COLO829 (cell line): ENCODE data around the gene INKA1.
"Not testable (repeated sequence)": the region's sequence is repeated elsewhere in the genome, so short reads cannot be mapped to it uniquely, and the experiment has no call there.

Source experiments
- DNase-seq: peaks from one replicate; pipeline ENCODE4 v3.0.0; 2012; ENCODE audit warnings: low spot score

The INKA1 gene

DNA sequence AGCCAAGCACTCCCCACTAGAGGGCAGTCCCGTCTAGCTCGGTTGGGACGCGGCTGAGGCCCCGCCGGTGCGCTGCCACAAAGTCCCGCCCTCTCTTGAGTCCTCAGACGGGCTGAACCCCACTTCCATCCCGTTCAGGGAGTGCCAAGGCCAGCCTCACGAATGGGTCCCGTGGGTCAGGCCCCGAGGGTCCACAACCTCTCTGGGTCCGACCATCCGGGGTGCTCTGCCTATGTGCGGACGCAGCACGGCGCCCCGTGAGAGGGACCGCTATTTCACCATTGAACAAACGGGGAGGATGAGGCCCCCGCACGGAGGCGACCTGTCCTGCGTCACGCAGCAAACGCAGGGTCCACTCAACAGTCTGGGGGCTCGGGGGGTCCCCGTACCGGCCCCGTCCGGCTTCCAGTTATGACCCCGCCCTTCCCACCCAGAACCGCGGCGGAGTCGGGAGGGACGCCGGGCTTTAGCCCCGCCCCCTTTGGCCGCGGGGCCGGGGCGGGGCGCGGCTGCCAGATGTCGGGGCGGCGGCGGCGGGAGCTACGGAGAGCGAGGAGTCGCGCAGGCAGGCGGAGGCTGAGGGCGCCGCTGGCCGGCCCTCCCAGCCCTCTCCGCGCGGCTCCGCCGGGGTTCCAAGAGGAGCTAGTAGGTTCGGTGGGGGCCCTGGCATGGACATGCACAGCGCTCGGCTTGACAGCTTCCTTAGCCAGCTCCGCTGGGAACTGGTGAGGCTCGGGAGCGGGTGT is at the start of gene INKA1:
TSS of gene INKA1 (plus strand) at position 543 of the 746 bp plus-strand sequence. CDS start at position 675, 132 bp downstream.
- peak; percentile 79 for DNase-seq

DNA sequence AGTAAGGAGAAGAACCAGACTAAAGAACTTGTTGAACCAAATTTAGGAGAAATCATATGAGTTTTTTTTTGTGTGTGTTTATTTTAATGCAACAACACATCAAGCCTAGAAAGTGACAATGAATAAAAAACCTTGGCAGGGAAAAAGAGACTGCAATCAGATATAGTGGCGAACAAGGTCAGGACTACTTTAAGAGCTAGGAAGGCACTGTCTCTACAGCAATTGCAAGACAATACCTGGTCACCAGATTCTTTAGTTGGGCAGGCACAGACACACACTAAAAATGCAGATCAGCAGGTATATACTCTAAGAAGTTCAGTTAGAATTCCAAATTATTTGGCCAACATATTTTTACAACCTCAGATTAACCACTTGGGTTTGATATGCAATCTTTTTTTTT is 48.5 kb upstream of the INKA1 start:
- DNase-seq: no peak

DNA sequence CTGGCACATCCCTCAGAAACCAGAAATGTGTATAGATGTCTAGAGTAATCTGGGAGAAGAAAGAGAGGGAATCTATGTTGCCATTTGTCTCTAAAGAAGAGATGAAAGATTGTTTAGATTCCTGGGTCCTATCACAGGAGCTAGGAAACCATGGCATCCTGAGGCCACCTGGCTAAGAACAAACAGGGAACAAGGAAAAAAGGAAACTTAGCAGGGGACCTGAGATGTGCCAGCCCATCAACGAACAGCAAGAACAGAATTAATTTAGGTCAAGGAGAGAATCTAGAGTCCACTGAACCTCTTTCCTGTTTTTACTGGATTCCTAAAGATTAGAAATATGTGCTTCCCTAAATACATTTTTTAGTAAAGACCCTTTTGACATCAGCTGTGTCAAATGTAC is 47.0 kb upstream of the INKA1 start:
- DNase-seq: no peak

DNA sequence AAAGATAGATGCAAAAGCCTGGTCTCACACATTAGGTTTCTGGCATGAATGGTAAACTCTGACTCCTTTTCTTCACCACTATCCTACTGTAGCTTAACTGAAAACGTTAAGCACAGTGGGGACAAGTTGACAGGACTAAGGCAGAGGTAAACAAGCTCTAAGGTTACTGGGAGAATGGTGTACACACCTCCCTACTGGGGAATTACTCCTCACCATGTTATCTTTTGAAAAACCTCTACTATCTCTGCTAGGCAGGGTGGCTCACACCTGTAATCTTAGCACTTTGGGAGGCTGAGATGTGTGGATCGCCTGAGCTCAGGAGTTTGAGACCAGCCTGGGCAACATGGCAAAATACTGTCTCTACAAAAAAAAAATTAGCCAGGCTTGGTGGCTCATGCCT is 45.9 kb upstream of the INKA1 start:
- DNase-seq: no peak

DNA sequence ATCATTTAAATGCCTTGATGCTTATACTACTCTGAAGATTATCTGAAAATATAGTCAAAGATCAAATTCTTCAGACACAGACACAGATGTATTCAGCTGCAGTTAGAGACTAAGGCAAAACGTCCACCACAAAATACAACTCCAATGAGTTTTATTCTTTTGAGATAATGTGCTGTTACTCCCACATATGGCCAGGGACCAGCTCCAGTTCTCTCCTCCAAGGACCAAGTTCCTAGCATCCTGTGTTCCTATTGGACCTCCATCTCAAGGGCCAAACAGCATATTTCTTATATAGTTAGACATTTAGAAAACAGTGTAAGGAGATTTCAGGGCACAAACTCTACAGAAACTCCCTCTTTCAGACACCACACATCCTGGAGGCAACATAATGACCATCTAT is 43.8 kb upstream of the INKA1 start:
- DNase-seq: no peak

DNA sequence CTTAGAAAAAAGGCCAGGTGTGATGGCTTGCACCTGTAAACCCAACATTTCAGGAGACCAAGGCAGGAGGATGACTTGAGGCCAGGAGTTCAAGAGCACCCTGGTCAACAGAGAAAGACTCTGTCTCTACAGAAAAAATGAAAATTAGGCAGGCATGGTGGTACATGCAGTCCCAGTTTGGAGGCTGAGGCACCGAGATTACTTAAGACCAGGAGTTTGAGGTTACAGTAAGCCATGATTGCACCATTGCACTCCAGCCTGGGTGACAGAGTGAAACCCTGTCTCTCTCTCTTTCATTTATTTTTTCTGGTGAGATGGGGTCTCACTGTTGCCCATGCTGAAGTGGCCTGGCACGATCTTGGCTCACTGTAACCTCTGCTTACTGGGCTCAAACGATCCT is 41.4 kb upstream of the INKA1 start:
- DNase-seq: no peak

DNA sequence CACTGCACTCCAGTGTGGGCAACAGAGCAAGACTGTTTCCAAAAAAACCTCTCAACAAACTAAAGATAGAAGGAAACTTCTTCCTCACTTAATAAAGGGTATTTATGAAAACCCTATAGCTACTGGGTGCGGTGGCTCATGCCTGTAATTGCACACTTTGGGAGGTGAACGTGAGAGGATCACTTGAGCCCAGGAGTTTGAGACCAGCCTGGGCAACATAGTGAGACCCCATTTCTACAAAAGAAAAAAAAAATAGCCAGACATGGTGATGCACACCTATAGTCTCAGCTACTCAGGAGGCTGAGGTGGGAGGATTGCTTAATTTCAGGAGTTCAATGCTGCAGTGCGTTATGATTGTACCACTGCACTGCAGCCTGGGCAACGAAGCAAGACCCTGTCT is 39.1 kb upstream of the INKA1 start:
- no peak for DNase-seq

DNA sequence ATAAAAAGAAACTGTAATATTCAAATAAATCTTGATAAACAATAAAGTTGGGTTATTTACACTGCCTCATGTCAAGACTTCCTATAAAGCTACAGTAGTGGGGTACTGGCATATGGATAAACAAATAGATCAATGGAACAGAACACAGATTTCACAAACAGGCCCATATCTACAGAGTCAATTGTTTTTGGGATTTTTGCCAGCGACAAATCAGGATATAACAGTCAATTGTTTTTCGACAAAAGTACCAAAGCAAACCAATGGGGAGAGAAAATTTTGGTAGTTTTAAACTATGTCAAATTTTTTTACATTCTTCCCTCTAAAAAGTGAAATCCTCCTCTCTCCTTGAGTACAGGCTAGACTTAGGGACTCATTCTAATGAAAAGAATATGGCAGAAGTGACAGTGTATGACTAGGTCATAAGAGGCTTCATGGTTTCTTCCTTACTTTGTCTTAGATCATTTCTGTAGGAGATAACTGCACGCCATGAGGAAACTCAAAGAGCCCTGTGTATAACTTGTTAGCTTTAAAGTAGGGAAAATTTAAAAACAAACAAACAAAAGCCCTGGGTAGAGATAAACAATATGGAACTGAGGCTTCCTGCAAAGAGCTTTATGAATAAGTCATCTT is 33.7 kb upstream of the INKA1 start:
- no peak for DNase-seq

DNA sequence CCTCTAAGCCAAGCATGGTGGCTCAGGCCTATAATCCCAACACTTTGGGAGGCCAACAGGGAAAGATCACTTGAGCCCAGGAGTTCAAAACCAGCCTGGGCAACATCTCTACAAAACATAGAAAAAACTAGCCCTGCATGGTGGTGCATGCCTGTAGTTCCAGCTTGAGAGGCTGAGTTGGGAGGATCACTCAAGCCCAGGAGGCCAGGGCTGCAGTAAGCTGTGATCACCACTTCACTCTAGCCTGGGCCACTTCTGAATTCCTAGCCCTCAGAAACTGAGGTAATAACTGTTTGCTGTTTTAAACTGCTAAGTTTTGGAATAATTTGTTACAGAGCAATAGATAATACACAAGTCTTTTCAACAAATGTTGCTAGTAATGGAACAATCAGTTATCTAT is 33.1 kb upstream of the INKA1 start:
- DNase-seq: no peak

DNA sequence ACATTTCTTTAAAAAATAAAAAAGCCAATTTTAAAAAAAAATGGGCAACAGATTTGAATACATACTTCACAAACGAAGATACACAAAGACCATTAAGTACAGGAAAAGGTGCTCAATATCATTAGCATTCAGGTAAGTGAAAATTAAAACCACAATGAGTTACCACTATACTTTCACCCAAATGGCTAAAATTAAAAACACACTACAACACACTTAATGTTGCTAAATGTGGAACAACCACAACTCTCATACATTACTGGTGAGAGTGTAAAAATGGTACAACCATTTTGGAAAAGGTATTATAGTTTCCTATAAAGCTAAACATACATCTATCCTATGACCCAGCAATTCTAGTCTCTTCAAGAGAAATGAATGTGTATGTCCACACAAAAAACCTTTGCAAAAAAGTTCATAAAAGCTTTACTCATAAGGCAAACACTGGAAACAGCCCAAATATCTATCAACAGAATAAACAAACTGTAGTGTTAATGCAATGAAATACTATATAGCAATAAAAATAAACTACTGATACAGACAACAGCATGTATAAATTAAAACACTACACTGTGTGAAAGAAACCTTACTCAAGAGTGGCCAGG is 31.6 kb upstream of the INKA1 start:
- DNase-seq: no peak

DNA sequence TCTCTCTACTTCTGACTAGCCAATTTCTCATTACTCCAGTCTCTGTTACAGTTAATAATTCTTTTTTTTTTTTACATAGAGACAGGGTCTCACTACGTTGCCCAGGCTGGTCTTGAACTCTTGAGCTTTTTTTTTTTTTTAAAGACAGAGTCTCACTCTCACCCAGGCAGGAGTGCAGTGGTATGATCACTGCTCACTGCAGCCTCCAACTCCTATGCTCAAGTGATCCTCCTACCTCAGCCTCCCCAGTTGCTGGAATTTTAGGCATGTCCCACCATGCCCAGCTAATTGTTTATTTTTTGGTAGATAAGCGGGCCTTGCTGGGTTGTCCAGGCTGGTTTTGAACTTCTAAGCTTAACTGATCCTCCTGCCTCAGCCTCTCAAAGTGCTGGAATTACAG is 30.4 kb upstream of the INKA1 start:
- DNase-seq: no peak

DNA sequence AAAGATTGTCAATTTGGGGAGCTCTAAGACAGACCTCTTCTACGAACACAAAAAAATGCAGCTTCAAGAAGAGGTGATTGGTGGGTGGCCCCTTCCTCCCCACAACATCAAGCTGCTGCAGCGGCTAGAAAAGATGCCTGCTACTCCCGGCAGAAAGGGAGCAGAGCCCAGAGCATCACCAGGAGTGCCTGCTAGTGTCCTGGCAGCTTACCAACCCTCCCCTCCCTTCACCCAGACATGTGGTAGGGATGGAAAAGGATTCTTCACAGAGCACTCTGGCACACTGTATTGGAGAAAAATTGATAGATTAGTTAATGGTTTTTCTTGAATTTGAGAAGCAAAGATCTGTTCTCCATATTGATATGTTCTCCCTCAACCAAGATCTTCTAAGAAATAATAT is 27.5 kb upstream of the INKA1 start:
- no peak for DNase-seq

DNA sequence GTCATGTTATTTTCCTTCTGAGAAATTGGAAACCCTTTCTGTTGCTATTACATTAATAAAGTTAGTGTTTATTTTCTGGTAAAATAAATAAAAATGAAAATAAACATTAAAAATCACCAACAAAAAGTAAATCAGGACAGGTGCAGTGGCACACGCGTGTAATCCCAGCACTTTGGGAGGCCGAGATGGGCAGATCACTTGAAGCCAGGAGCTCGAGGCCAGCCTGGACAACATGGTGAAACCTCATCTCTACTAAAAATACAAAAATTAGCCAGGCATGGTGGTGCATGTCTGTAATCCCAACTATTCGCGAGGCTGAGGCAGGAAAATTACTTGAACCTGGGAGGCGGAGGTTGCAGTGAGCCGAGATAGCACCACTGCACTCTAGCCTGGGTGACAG is 27.0 kb upstream of the INKA1 start:
- DNase-seq: not testable (repeated sequence)

DNA sequence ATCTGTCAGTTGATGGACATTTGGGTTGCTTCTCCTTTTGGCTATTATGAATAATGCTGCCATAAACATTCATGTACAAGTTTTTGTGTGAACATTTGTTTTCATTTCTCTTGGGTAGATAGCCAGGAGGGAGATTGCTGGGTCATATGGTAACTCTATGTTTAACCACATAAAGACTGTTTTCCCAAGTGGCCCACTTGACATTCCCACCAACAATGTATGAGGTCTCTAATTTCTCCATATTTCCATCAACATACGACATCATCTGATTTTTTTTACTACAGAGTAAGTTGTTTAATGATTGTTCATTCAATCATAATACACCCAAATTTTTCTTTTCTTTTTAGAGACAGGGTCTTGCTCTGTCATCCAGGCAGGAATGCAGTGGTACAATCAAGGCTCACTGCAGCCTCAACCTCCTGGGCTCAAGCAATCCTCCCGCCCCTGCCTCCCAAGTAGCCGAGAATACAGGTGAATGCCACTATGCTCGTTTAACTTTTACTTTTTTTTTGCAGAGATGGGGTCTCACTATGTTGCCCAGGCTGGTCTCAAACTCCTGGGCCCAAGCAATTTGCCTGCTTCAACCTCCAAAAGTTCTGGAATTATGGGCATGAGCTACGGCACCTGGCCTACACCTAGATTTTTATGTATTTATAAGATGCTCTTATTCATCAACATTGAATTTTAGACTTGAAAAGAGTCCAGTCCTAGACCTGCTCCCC is 23.5 kb upstream of the INKA1 start:
- no peak for DNase-seq

DNA sequence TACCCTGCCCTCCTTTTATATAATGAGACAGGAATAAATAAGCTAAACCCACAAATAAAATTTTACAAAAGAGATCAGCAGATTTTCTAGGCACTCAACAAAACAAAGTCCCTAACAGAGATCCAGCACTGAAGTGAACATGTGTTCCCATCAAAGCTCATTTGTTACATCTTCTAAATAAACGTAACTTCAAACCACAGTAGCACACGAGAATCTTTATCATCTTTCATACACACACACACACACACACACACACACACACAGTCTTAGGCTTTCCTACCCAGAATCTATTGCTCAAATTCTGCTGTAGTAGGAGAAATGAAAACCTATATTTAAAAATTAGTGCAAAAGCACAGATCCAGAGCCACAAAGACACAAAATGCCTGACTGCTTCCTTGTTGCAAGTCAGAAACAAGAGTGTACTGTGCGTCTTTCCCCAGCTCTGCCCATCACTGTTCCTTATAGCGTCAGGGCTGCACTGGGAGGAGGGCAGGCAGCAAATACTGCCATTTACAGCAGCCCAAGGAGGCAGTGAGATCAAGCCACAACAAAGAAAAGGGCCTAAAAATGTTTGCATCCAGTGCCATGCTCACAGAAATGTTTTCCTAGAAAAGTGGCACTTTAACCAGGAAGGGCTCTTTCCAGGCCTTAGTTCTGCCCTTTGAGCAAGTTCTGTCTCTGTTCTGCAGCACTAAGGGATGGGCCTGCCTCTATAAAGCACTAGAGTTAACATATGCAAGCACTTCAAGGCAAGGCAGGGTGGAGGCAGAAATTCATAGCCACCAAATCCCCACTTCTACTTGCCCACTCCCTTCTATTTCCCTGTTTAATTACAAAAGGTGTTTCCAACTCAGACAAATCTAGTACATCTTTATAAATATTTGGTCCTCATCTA is 22.7 kb upstream of the INKA1 start:
- DNase-seq: no peak

DNA sequence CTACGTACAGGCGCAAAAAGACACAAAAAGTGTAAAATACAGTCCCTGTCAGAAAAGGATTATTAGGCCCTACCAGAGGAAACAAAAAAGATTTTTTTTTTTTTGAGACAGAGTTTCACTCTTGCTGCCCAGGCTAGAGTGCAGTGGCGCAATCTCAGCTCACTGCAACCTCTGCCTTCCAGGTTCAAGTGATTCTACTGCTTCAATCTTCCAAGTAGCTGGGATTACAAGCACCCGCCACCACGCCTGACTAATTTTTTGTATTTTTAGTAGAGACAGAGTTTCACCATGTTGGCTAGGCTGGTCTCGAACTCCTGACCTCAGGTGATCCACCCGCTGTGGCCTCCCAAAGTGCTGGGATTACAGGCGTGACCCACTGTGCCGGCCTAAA is 22.1 kb upstream of the INKA1 start:
- not testable (repeated sequence) for DNase-seq

DNA sequence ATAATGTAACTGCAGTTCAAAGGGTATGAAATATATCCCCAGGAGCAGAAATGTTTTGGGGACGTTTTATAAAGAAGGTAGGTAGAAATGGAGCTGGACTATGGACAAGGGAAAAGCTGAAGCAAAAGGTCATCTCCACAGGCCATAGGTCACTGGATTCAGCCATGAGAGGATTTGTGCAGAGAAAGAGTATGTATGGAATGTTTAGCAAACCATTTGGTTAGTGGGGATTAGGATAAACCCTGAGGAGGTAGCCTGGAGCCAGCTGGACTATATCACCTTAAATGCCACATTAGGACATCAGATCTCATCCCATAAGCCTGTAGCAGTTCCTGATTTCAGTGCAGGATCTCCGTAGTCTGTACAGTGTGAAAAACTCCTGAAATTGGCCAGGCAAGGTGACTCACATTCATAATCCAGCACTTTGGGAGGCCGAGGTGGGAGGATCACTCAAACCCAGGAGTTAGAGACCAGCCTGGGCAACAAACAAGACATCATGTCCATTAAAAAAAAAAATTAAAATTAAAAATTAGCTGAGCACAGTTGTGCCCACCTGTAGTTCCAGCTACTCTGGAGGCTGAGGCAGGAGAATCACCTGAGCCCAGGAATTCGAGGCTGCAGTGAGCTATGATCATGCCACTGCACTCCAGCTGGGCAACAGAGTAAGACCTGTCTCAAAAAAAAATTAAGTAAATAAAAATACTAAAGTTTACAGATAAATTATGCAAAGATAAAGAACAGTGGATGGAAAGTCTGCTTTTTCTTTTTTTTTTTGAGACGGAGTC is 21.5 kb upstream of the INKA1 start:
- DNase-seq: no peak

DNA sequence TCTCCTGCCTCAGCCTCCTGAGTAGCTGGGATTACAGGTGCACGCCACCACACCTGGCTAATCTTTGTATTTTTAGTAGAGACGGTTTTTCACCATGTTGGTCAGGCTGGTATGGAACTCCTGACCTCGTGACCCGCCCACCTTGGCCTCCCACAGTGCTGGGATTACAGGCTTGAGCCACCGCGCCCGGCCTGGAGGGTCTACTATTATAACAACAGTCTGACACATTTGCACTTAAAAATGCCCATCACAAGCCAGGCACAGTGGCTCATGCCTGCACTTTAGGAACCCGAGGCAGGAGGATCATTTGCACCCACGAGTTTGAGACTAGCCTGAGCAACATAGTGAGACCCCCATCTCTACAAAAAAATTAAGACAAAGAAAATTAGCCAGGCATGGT is 20.8 kb upstream of the INKA1 start:
- DNase-seq: not testable (repeated sequence)

DNA sequence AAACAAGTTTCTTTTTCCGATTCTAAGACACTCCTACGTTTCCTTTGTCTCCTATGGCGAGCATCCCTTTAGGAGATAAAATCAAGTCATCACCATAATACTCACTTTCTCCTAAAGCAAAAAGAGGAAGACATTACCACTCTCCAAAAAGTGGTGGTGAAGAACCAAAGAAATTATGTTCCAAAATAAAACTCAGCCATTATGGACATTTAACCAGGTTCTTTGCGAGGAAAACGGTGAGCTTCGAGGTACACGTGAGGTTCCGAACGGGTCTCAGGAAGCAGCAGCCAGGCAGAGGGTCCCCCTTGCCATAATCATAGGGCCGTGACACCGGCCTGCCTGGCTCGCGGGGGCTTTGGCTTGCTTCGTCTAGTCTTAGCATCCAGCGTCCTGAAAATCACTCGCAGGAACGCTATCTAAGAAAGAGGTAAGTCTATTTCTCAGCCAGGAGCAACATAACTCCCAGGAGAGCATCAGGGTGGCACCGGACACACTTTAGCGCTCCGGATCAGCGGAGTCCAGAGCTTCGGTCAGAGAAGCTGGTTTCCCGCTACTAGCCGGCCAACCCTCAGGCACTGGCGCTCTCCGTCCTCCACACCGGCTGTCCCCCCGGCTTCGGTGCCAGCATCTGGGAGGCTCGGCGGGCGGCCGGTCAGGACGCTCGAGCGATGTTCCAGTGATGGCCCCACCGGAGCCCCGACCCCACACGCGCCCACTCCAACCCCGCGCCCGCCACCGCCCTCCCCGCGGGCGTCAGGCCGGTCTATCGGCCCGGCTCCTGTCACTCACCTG is 17.3 kb upstream of the INKA1 start:
- no peak for DNase-seq
